HepG2 (cell line): ENCODE data around the gene TAF12. TPM values are rescaled to one million over a fixed set of nuclear protein-coding genes. Genes with fewer than 3 reads are reported as not detected.

Source experiments
- CEBPG ChIP-seq: IDR thresholded peaks from 2 replicates; pipeline ENCODE4 v1.6.1; 2016
- FOXM1 ChIP-seq: sonication (generic); formaldehyde crosslinking; IDR thresholded peaks from 2 replicates; pipeline ENCODE4 v1.5.0; 2020; ENCODE audit warnings: missing genetic modification reagents
- FOXO4 ChIP-seq: sonication (generic); formaldehyde crosslinking; conservative IDR thresholded peaks from 2 replicates; pipeline ENCODE4 v1.8.1; 2023; ENCODE audit warnings: missing genetic modification reagents
- GABPA ChIP-seq, 2 experiments: IDR thresholded peaks; 2 replicates each; pipeline ENCODE4 v1.6.1; 2011 to 2016; ENCODE audit warnings: low read depth in 2 of 2, low read length in 1 of 2, missing biosample characterization in 1 of 2, missing genetic modification characterization in 1 of 2
- HOXD1 ChIP-seq: sonication (generic); formaldehyde crosslinking; IDR thresholded peaks from 2 replicates; pipeline ENCODE4 v1.5.0; 2020; ENCODE audit warnings: missing genetic modification reagents
- IRX3 ChIP-seq: sonication (generic); formaldehyde crosslinking; IDR thresholded peaks from 2 replicates; pipeline ENCODE4 v1.8.1; 2023; ENCODE audit warnings: mild to moderate bottlenecking, low read depth, missing genetic modification reagents, borderline replicate concordance
- LRRFIP1 ChIP-seq: sonication (generic); formaldehyde crosslinking; conservative IDR thresholded peaks from 2 replicates; pipeline ENCODE4 v1.4.0; 2020; ENCODE audit warnings: missing genetic modification reagents
- MTA1 ChIP-seq: sonication (generic); formaldehyde crosslinking; IDR thresholded peaks from 2 replicates; pipeline ENCODE4 v1.4.0; 2020; ENCODE audit warnings: missing genetic modification reagents, mild to moderate bottlenecking, borderline replicate concordance
- MXD4 ChIP-seq: IDR thresholded peaks from 2 replicates; pipeline ENCODE4 v1.6.1; 2016; ENCODE audit warnings: mild to moderate bottlenecking, missing biosample characterization, missing genetic modification reagents
- PHF21A ChIP-seq: sonication (generic); formaldehyde crosslinking; IDR thresholded peaks from 2 replicates; pipeline ENCODE4 v1.5.0; 2020; ENCODE audit warnings: mild to moderate bottlenecking, missing genetic modification reagents
- SNAPC2 ChIP-seq: sonication (generic); formaldehyde crosslinking; IDR thresholded peaks from 2 replicates; pipeline ENCODE4 v1.8.1; 2022; ENCODE audit warnings: mild to moderate bottlenecking, missing genetic modification reagents
- SPEN ChIP-seq: sonication (generic); formaldehyde crosslinking; IDR thresholded peaks from 2 replicates; pipeline ENCODE4 v1.5.1; 2020; ENCODE audit warnings: low read depth, mild to moderate bottlenecking, missing genetic modification reagents
- THAP8 ChIP-seq: sonication (generic); formaldehyde crosslinking; IDR thresholded peaks from 2 replicates; pipeline ENCODE4 v1.5.1; 2020; ENCODE audit warnings: missing genetic modification reagents, mild to moderate bottlenecking, borderline replicate concordance
- TOPORS ChIP-seq: sonication (generic); formaldehyde crosslinking; IDR thresholded peaks from 2 replicates; pipeline ENCODE4 v1.8.0; 2023; ENCODE audit warnings: mild to moderate bottlenecking, missing genetic modification reagents
- ZBTB3 ChIP-seq: sonication (generic); formaldehyde crosslinking; IDR thresholded peaks from 2 replicates; pipeline ENCODE4 v1.4.0; 2020; ENCODE audit warnings: low read depth, mild to moderate bottlenecking, moderate library complexity, missing genetic modification reagents, borderline replicate concordance
- ZBTB43 ChIP-seq: sonication (generic); formaldehyde crosslinking; conservative IDR thresholded peaks from 2 replicates; pipeline ENCODE4 v1.4.0; 2020; ENCODE audit warnings: missing genetic modification reagents
- ZNF33A ChIP-seq: sonication (generic); formaldehyde crosslinking; IDR thresholded peaks from 2 replicates; pipeline ENCODE4 v1.5.1; 2020; ENCODE audit warnings: missing genetic modification reagents, mild to moderate bottlenecking, moderate library complexity, borderline replicate concordance
- ZNF343 ChIP-seq: sonication (generic); formaldehyde crosslinking; IDR thresholded peaks from 2 replicates; pipeline ENCODE4 v1.4.0; 2020; ENCODE audit warnings: mild to moderate bottlenecking, missing genetic modification reagents
- ZNF564 ChIP-seq: sonication (generic); formaldehyde crosslinking; IDR thresholded peaks from 2 replicates; pipeline ENCODE4 v1.8.1; 2023; ENCODE audit warnings: mild to moderate bottlenecking, missing genetic modification reagents
- ZNF605 ChIP-seq: sonication (generic); formaldehyde crosslinking; IDR thresholded peaks from 2 replicates; pipeline ENCODE4 v1.8.0; 2022; ENCODE audit warnings: mild to moderate bottlenecking, missing genetic modification reagents
- ZNF724P ChIP-seq: sonication (generic); formaldehyde crosslinking; IDR thresholded peaks from 2 replicates; pipeline ENCODE4 v1.8.0; 2022; ENCODE audit warnings: missing genetic modification reagents, borderline replicate concordance
- ZNF768 ChIP-seq: sonication (generic); formaldehyde crosslinking; IDR thresholded peaks from 2 replicates; pipeline ENCODE4 v1.4.0; 2020; ENCODE audit warnings: missing genetic modification reagents
- ZNF792 ChIP-seq: IDR thresholded peaks from 2 replicates; pipeline ENCODE4 v1.6.1; 2016
- ZSCAN22 ChIP-seq: sonication (generic); formaldehyde crosslinking; IDR thresholded peaks from 2 replicates; pipeline ENCODE4 v1.4.0; 2020; ENCODE audit warnings: mild to moderate bottlenecking, missing genetic modification reagents
- ZZZ3 ChIP-seq: sonication (generic); formaldehyde crosslinking; IDR thresholded peaks from 2 replicates; pipeline ENCODE4 v1.4.0; 2020; ENCODE audit warnings: missing genetic modification reagents, mild to moderate bottlenecking, borderline replicate concordance
- polyA plus RNA-seq, 8 experiments: library from polyadenylated mRNA; depleted of rRNA in 3 of 8; stranded (reverse) in 7 of 8; unstranded in 1 of 8; fragments of >200 nt; fragmentation: Illumina TruSeq in 4 of 8; extraction: Trizol in 4 of 8; gene quantifications; 2 replicates each; pipeline versions ENCODE4 v1.2.1 to v1.2.3, GENCODE V29; 2011 to 2016; ENCODE audit warnings: low read depth in 4 of 8, missing spikeins in 1 of 8, mixed read lengths in 1 of 8; ENCODE audit not compliant: insufficient read depth in 1 of 8
- total RNA-seq, 5 experiments: library from RNA; depleted of rRNA; stranded (reverse); fragments of >200 nt; fragmentation: Illumina TruSeq; extraction: Trizol; gene quantifications; 2 replicates each; pipeline ENCODE4 v1.2.3, GENCODE V29; 2016; ENCODE audit warnings: low read depth in 1 of 5

The TAF12 gene
- total and polyA plus RNA-seq, 2 of the 13 experiments (the other 11 are each of a cell fraction or from before 2014, with no cell fraction given), result 16.3 to 17.1 TPM

- peak; percentile 66; the same call in 1 of the 2 replicates for TF ChIP-seq ZNF343 (CRISPR knock-in tag)
- TF ChIP-seq ZBTB3 (CRISPR knock-in tag), result peak; percentile 77; the same call in 1 of the 2 replicates
- no peak for TF ChIP-seq FOXO4 (CRISPR knock-in tag)
- TF ChIP-seq THAP8, result no peak
- no peak for TF ChIP-seq GABPA (IDR thresholded peaks at IDR 0.05; ENCODE audit: low read depth, low read length)
- TF ChIP-seq GABPA (CRISPR knock-in tag; IDR thresholded peaks at IDR 0.05; ENCODE audit: low read depth), result peak; percentile 78
- TF ChIP-seq MXD4 (CRISPR knock-in tag), result no peak; the same call in 1 of the 2 replicates
- peak; percentile 87 for TF ChIP-seq ZNF792
- TF ChIP-seq TOPORS, result peak; percentile 89; the same call in 1 of the 2 replicates
- TF ChIP-seq SPEN, result no peak; the same call in 1 of the 2 replicates
- TF ChIP-seq ZBTB43 (CRISPR knock-in tag), result peak; percentile 84
- TF ChIP-seq PHF21A (CRISPR knock-in tag), result peak; percentile 94
- TF ChIP-seq ZNF724P (CRISPR knock-in tag), result peak; percentile 89
- TF ChIP-seq CEBPG (CRISPR knock-in tag), result peak; percentile 67
- TF ChIP-seq SNAPC2 (CRISPR knock-in tag), result peak; percentile 100
- TF ChIP-seq FOXM1 (CRISPR knock-in tag), result no peak
- TF ChIP-seq ZZZ3 (CRISPR knock-in tag), result no peak
- TF ChIP-seq ZSCAN22 (CRISPR knock-in tag), result peak; percentile 56; the same call in 1 of the 2 replicates
- TF ChIP-seq ZNF564, result peak; percentile 39; the same call in 1 of the 2 replicates
- TF ChIP-seq ZNF768 (CRISPR knock-in tag), result no peak
- peak; percentile 66; the same call in 1 of the 2 replicates for TF ChIP-seq ZNF605 (CRISPR knock-in tag)
- TF ChIP-seq MTA1 (CRISPR knock-in tag), result no peak
- TF ChIP-seq IRX3, result peak; percentile 46; the same call in 1 of the 2 replicates
- TF ChIP-seq HOXD1 (CRISPR knock-in tag), result peak; percentile 67
- peak; percentile 80; the same call in 1 of the 2 replicates for TF ChIP-seq ZNF33A (CRISPR knock-in tag)
- no peak; the same call in 1 of the 2 replicates for TF ChIP-seq LRRFIP1 (CRISPR knock-in tag)
Measured at GRCh38 chr1:28648474-28649198, 5.8 kb upstream of the TAF12 start, which contains the start of gene RNU11 (continued).
